Activated CD4-positive, CD25-positive, alpha-beta regulatory T cell treated with anti-CD3 and anti-CD28 coated beads, Interleukin-2, amount 50 U/mL, for 72 hours (primary cell): ENCODE measurements around the gene PCDHGA11.
"Not testable (repeated sequence)": the region's sequence is repeated elsewhere in the genome, so short reads cannot be mapped to it uniquely, and the experiment has no call there.

Source experiments
- DNase-seq: peaks from one replicate; pipeline ENCODE4 v3.0.0; 2021

Gene PCDHGA11

GRCh38 chr5:141420855-141421488 lies at the start of gene PCDHGA11:
Gene PCDHGA11 (plus strand): TSS chr5:141421051. CDS start chr5:141421228, 177 bp downstream.
- no peak for DNase-seq

GRCh38 chr5:141371572-141372475 lies 49.0 kb upstream of the PCDHGA11 start:
- no peak for DNase-seq

DNA sequence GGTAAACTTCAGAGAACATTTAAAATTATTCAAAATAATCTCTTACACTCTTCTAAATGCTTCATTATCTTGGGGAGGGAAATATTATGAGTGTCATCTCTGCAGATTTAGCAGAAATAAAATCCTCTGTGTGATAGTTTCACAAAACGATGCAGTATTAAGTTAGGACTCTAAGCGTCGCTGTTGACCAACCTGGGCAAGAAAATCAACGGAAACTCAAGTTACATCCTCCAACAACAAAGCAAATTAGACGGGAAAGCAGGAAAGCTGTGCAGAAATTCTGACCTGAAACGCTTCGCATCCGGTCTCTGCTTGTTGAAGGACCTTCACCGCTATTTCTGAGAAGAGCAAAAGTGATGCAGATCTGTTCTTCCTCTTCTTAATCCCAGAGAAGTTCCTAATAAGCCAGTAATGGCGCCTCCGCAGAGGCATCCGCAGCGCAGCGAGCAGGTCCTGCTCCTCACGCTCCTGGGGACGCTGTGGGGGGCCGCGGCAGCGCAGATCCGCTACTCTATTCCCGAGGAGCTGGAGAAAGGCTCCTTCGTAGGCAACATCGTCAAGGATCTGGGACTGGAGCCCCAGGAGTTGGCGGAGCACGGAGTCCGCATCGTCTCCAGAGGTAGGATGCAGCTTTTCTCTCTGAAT lies 47.1 kb upstream of the PCDHGA11 start, which contains the start of gene PCDHGA6:
TSS of gene PCDHGA6 (plus strand) at position 219 of the 645 bp plus-strand sequence. CDS start at position 412, 193 bp downstream.
- DNase-seq = no peak

DNA sequence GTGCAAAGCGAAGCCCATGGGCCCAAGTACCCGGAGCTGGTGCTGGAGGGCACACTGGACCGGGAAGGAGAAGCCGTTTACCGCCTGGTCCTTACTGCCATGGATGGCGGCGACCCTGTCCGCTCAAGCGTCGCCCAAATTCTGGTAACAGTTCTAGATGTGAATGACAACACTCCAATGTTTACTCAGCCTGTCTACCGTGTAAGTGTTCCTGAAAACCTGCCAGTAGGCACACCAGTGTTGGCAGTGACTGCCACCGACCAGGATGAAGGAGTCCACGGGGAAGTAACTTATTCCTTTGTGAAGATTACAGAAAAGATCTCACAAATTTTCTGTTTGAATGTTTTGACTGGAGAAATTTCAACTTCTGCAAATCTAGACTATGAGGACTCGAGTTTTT lies 46.2 kb upstream of the PCDHGA11 start:
- DNase-seq = no peak

GRCh38 chr5:141375444-141376155 lies 45.3 kb upstream of the PCDHGA11 start:
- not testable (repeated sequence) for DNase-seq

GRCh38 chr5:141382469-141383294 lies 38.2 kb upstream of the PCDHGA11 start, which contains the start of gene PCDHGA7:
Gene PCDHGA7 (plus strand): TSS chr5:141382742. CDS start chr5:141382900, 158 bp downstream.
- DNase-seq = no peak

- no peak for DNase-seq
Measured at GRCh38 chr5:141383345-141383744, 37.5 kb upstream of the PCDHGA11 start.

DNA sequence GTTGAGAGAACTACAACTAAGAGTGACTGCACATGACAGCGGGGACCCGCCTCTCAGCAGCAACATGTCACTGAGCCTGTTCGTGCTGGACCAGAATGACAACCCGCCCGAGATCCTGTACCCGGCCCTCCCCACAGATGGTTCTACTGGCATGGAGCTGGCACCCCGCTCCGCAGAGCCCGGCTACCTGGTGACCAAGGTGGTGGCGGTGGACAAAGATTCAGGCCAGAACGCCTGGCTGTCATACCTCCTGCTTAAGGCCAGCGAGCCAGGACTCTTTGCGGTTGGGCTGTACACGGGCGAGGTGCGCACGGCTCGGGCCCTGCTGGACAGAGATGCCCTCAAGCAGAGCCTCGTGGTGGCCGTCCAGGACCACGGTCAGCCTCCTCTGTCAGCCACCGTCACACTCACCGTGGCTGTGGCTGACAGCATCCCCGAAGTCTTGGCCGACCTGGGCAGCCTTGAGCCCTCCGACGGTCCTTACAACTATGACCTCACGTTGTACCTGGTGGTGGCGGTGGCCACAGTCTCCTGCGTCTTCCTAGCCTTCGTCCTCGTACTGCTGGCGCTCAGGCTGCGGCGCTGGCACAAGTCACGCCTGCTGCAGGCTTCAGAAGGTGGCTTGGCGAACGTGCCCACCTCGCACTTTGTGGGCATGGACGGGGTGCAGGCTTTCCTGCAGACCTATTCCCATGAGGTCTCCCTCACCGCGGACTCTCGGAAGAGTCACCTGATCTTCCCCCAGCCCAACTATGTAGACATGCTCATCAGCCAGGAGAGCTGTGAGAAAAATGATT lies 36.2 kb upstream of the PCDHGA11 start:
- DNase-seq = no peak

GRCh38 chr5:141387557-141388311 lies 33.1 kb upstream of the PCDHGA11 start, which contains the start of gene PCDHGB4:
Gene PCDHGB4 (plus strand): TSS chr5:141387698. CDS start chr5:141387885, 187 bp downstream.
- not testable (repeated sequence) for DNase-seq

DNA sequence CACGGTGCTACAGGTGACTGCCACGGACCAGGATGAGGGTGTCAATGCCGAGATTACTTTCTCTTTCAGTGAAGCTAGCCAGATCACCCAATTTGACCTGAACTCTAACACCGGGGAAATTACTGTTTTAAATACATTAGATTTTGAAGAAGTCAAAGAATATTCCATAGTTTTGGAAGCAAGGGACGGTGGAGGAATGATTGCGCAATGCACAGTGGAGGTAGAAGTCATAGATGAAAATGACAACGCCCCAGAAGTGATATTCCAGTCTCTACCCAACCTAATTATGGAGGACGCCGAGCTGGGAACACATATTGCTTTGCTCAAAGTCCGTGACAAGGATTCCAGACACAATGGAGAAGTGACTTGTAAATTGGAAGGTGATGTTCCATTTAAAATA lies 32.2 kb upstream of the PCDHGA11 start:
- DNase-seq = no peak

GRCh38 chr5:141389153-141390042 lies 31.5 kb upstream of the PCDHGA11 start:
- no peak for DNase-seq

DNA sequence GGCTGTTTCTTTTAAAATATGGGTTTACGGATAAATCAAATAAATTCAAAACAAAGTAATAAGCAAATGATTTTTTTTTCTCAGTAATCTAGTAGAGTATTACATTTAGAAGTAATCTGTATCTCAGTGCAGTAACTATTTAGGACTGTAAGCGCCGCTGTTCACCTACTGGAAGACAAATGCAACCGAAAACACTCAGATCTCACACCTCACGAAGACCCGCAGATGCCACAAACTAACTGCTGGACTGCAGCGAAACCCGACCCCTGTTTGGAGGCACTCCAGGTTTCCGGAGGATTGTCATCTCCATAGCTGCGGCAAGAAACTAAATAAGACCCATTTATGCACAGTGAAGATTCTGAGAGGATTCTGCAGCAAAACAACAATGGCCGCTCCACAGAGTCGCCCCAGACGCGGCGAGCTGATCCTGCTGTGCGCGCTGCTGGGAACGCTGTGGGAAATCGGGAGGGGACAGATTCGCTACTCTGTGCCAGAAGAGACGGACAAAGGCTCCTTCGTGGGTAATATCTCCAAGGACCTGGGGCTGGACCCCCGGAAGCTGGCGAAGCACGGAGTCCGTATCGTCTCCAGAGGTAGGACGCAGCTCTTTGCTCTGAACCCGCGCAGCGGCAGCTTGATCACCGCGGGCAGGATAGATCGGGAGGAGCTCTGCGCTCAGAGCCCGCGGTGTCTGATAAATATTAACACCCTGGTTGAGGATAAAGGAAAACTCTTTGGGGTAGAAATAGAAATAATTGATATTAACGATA lies 28.2 kb upstream of the PCDHGA11 start, which contains the start of gene PCDHGA8:
TSS of gene PCDHGA8 (plus strand) at position 205 of the 770 bp plus-strand sequence. CDS start at position 386, 181 bp downstream.
- DNase-seq = no peak

GRCh38 chr5:141393267-141393666 lies 27.6 kb upstream of the PCDHGA11 start:
- no peak for DNase-seq

DNA sequence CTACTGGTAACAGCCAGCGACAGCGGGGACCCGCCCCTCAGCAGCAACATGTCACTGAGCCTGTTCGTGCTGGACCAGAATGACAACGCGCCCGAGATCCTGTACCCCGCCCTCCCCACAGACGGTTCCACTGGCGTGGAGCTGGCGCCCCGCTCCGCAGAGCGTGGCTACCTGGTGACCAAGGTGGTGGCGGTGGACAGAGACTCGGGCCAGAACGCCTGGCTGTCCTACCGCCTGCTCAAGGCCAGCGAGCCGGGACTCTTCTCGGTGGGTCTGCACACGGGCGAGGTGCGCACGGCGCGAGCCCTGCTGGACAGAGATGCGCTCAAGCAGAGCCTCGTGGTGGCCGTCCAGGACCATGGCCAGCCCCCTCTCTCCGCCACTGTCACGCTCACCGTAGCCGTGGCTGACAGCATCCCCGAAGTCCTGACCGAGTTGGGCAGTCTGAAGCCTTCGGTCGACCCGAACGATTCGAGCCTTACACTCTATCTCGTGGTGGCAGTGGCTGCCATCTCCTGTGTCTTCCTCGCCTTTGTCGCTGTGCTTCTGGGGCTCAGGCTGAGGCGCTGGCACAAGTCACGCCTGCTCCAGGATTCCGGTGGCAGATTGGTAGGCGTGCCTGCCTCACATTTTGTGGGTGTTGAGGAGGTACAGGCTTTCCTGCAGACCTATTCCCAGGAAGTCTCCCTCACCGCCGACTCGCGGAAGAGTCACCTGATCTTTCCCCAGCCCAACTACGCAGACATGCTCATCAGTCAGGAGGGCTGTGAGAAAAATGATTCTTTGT lies 26.3 kb upstream of the PCDHGA11 start:
- DNase-seq = not testable (repeated sequence)

- DNase-seq = not testable (repeated sequence)
Measured at GRCh38 chr5:141397756-141398551, 22.9 kb upstream of the PCDHGA11 start, which contains the start of gene PCDHGB5. Gene PCDHGB5 (plus strand): TSS chr5:141397947. CDS start chr5:141398128, 181 bp downstream.

GRCh38 chr5:141398608-141399007 lies 22.2 kb upstream of the PCDHGA11 start:
- no peak for DNase-seq
